ENCODE results near the gene CBX1. TPM values are rescaled to one million over a fixed set of nuclear protein-coding genes. Genes with fewer than 3 reads are reported as not detected.

The CBX1 gene
- total RNA-seq, 1 donor from 2014 or later: 22.1 TPM

GRCh38 chr17:48122665-48123045 lies 21.4 kb upstream of the CBX1 start:
- Histone ChIP-seq H3K4me3 (ENCODE audit: low read depth, low read length) (no peak overlapping the region), H3K36me3 (ENCODE audit: control insufficient read depth, insufficient read depth, low read length) (peaks cover 23% of the 10 kb centered on the region), H3K27me3 (ENCODE audit: control insufficient read depth, insufficient read depth, low read length) (no peaks in the 10 kb centered on the region)
- DNase-seq (ENCODE audit: low read depth): no peak
- TF ChIP-seq CTCF (IDR thresholded peaks at IDR 0.05; ENCODE audit: insufficient read depth, low read length, severe bottlenecking): no peak
- no peak for FAIRE-seq

GRCh38 chr17:48121923-48122664 lies 20.8 kb upstream of the CBX1 start:
- Histone ChIP-seq H3K27me3 (ENCODE audit: control insufficient read depth, insufficient read depth, low read length) (no peaks in the 10 kb centered on the region), H3K4me3 (ENCODE audit: low read depth, low read length) (no peak overlapping the region), H3K36me3 (ENCODE audit: control insufficient read depth, insufficient read depth, low read length) (peaks cover 25% of the 10 kb centered on the region)
- DNase-seq (ENCODE audit: low read depth) (no peak), FAIRE-seq (no peak)
- no peak for TF ChIP-seq CTCF (IDR thresholded peaks at IDR 0.05; ENCODE audit: insufficient read depth, low read length, severe bottlenecking)

- no peak overlapping the region for H3K4me3 ChIP-seq (ENCODE audit: low read depth, low read length)
- no peak for DNase-seq (ENCODE audit: low read depth)
- no peak for FAIRE-seq
- no peak for TF ChIP-seq CTCF (IDR thresholded peaks at IDR 0.05; ENCODE audit: insufficient read depth, low read length, severe bottlenecking)
- H3K27me3 ChIP-seq (ENCODE audit: control insufficient read depth, insufficient read depth, low read length): no peaks in the 10 kb centered on the region
- H3K36me3 ChIP-seq (ENCODE audit: control insufficient read depth, insufficient read depth, low read length): peaks cover 14% of the 10 kb centered on the region
Observed at GRCh38 chr17:48113201-48113676, 12.0 kb upstream of the CBX1 start.

GRCh38 chr17:48111937-48112241 lies 10.6 kb upstream of the CBX1 start:
- no peak overlapping the region for H3K4me3 ChIP-seq (ENCODE audit: low read depth, low read length)
- no peak for FAIRE-seq
- peaks cover 11% of the 10 kb centered on the region for H3K36me3 ChIP-seq (ENCODE audit: control insufficient read depth, insufficient read depth, low read length)
- H3K27me3 ChIP-seq (ENCODE audit: control insufficient read depth, insufficient read depth, low read length): no peaks in the 10 kb centered on the region
- no peak for DNase-seq (ENCODE audit: low read depth)
- no peak for TF ChIP-seq CTCF (IDR thresholded peaks at IDR 0.05; ENCODE audit: insufficient read depth, low read length, severe bottlenecking)

GRCh38 chr17:48110761-48111160 lies 9.5 kb upstream of the CBX1 start:
- no peak for TF ChIP-seq CTCF (IDR thresholded peaks at IDR 0.05; ENCODE audit: insufficient read depth, low read length, severe bottlenecking)
- DNase-seq (ENCODE audit: low read depth): no peak
- Histone ChIP-seq H3K27me3 (ENCODE audit: control insufficient read depth, insufficient read depth, low read length) (no peaks in the 10 kb centered on the region), H3K36me3 (ENCODE audit: control insufficient read depth, insufficient read depth, low read length) (peaks cover 8% of the 10 kb centered on the region), H3K4me3 (ENCODE audit: low read depth, low read length) (no peak overlapping the region)
- FAIRE-seq: no peak
